Right forelimb (tissue), 1 donor: ENCODE measurements around the gene WNT6.

ENCODE experiments used
- DNase-seq: peaks from one replicate; pipeline ENCODE4 v3.0.0-alpha.2; 2018

Gene WNT6

GRCh38 chr2:218878926-218879761 is 19.5 kb downstream of the WNT6 start:
- no peak for DNase-seq

DNA sequence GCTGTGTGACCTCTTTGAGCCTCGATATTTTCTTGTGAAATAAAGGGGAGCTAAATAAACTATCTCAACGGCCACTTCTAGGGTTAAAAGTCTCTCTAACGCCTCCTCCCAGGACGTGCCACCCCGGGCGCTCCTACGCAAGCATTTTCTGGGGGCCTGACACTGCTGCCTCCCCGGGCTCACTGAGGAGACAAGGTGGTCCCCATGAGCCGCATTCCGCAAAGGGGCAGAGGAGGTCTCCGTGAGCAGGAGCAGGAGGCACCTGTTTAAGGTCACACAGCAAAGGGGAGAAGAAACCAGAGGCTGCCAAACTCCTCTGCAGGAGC is 20.1 kb downstream of the WNT6 start:
- no peak for DNase-seq

- DNase-seq, result no peak
Measured at GRCh38 chr2:218880102-218880858, 20.7 kb downstream of the WNT6 start, which contains the start of gene WNT10A. Gene WNT10A, plus strand, starts transcription at chr2:218880852. Its CDS starts 144 bp downstream, at chr2:218880996.

DNA sequence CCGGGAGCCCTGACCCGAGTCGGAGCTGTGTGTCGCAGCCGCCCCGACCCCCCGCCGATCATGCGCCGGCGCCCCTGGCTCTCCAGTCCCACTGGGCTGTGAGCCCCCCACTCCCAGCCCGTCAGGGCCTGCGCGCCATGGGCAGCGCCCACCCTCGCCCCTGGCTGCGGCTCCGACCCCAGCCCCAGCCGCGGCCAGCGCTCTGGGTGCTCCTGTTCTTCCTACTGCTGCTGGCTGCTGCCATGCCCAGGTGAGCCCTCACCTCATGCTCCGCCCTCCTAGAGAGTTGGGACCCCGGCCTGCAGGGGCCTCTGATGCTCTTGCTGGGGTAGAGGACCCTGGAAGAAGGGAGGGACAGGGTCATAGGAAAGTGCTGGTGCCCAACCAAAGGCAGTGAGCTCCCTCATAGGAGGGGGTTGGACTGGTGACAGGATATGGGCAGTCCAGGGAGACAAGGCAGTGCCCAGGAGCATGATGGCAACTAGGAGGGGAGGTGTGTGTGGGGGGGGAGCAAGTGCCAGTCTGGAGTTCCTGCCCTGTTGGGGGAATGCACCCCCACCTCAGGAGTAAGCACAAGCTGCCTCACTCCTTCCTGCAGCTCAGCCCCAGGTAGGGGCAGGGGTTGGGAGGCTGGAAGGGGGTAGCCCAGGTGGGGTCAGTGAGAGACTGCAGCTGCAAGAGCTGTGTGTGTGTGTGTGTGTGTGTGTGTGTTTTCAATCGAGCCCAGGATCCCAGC is 21.4 kb downstream of the WNT6 start:
- DNase-seq, result no peak

- DNase-seq, result no peak
Measured at GRCh38 chr2:218881744-218882460, 22.3 kb downstream of the WNT6 start.

DNA sequence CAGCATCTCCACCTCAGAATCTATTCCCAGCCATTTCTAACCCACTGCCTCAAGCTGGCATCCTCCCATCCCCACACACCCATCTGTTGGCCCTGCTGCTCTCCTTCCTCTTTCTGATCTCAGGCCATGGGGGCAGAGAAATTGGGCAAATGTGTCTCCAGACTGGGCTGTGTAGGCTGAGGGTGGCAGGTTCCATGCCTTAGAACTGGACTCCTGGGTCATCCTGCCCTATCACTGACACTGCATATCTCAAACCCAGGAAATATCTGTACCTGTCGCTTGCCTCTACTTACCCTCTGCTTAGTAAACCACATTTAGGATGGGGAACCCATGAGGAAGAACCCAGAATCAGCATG is 22.8 kb downstream of the WNT6 start:
- no peak for DNase-seq

DNA sequence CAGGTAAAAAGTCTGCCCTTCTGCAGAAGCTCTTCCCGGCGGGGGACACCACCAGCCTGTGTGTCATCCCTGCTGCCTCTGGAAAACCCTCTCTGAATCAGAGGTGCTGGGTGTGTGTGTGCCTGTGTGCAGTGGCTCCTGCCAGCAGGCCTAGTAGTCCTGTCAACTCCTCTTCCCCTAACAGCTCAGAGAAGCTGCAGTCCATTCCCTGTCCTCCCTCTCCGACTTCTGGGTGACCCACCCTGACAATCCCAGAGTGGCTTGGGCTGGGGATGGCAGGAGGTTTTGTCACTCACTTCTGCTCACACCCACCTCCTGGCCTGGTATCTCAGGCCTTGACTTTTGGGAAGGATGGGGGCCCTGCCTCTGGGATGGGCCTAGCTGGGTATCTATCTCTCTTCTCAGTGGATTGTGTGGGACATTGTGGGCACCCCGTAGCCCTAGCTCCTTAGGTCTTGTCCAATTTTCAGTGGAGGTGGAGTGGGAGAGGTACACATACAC is 23.3 kb downstream of the WNT6 start:
- DNase-seq, result no peak

GRCh38 chr2:218883491-218884490 is 24.2 kb downstream of the WNT6 start:
- no peak for DNase-seq

GRCh38 chr2:218884519-218884918 is 24.9 kb downstream of the WNT6 start:
- no peak for DNase-seq

DNA sequence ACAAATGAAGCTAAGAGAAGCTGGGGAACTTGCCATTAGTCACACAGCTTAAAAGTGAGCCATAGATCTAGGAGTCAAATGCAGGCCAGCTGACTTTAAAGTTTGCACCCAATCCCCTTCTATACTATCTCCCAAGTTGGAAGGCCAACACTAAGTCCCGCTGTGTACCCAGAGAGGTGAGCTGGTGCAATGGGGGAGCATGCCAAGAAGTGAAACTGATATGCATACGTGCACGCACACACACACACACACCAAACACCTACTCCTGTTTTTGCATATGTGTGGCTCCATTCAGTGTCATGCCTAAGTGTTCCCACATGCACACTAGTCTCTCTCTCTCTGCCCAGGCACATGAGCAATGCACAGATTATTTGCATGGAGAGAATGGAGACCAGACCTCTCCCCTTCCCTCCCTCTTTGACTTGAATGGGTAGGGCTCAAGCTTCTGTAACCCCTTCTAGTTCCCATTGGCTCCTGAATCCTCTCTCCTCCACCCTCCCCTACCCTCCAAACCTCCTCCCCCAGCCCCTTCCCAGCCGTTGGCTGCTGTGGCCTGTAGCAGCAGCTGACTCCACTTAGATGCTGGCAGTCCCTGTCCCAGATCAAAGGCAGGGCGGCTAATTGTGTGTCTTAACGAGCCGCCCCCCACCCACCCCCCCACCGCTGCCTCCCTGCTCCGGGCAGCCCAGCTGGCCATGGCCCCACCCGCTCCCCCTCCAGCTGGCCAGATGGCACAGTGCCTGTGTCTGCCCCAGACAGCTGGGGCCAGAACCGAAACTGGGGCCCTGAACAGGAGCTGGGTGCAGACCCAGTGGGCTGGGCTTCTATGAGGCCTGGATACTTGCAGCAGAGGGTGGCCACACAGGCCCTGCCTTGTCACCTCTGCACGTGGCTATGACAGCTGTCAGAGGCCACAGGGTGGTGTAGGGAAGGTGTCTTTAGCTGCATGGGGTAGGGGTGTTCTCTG is 26.7 kb downstream of the WNT6 start:
- peak; percentile 66 for DNase-seq

DNA sequence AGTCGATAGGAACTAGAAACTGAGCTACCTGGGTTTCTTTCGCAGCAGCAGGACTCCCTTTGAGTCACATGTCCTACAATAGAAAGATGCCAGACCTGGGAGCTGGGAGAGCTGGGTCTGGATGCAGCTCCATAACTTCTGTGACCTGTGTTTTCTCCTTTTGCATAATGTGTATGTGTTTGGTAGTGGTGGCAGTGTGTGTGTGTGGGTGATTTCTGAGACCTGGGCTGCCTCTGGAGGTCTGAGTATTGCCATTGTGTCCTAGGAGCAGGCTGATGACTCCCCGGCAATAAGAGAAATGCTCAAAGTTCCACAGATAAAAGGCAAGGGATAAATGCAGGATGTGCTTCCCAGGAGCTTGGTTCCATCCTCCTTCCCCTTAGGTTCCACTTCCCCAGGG is 27.5 kb downstream of the WNT6 start:
- DNase-seq, result no peak

DNA sequence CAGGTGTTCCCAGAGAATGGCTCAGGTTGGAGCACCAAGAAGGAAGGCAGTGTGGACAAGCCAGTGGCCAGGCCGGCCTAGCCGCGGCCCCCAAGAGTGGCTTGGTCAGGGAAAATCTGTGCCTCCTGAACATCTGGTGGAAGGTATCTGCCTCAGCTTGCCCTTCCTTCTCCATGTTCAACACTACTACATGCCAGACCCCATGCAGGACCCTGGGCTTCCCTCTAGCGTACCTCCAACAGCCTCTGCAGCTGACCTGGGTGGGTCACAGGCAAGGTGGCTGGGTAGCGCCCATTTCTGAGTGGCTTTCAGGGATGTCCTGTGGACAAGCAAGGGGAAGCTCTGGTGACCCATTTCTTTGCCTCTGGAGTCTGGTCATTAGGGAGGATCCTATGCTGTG is 28.7 kb downstream of the WNT6 start:
- DNase-seq, result no peak

- no peak for DNase-seq
Measured at GRCh38 chr2:218889937-218890336, 30.3 kb downstream of the WNT6 start.

- no peak for DNase-seq
Measured at GRCh38 chr2:218890369-218890768, 30.8 kb downstream of the WNT6 start.

- peak; percentile 40 for DNase-seq
Measured at GRCh38 chr2:218891275-218892135, 31.9 kb downstream of the WNT6 start.

- DNase-seq, result peak; percentile 71
Measured at GRCh38 chr2:218892693-218893348, 33.2 kb downstream of the WNT6 start.

DNA sequence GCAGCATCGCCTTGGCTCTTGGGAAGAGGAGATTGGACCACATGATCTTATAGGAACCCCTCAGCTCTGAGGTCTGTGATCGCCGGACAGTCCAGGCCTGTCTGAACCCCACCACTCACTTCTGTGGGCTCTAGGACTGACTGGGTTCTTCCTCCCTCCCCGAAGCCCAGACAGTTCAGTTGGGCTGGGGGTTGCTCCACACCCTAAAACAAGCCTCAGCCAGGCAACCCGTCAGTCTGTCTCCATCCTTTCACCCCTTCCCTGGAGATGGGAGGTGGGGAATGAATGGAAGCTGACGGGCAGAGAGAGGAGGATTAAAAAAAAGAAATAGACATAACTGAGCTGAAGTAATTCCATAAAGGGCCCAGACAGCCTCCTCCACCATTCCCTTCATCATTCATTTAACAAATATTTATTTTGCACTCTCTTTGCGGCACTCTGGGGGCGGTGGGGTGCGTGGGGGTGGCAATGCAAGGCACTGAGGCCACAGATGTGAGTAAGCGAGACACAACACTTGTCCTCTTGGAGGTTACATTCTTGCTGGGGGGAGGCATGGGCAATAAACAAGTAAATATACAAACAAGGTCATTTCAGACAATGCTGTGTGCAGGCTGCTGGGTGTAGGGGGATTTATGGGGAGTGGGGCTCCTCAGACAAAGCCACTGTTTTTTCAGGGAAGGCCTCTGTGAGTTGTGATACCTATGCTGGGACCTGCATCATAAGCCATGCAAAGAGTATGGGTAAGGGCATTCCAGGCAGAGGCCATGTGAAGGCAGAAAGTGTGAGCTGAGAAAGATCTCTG is 33.9 kb downstream of the WNT6 start:
- DNase-seq, result no peak
